ENCODE data around the gene MYLK4.
A peak's percentile ranks its signal among the peaks of the same experiment; 100 is the strongest.

The MYLK4 gene

GRCh38 chr6:2767657-2768524 is 17.2 kb upstream of the MYLK4 start:
- H3K4me3 ChIP-seq (ENCODE audit: low read depth, low read length): peak overlapping the region; percentile 93
- no peak for TF ChIP-seq CTCF (IDR thresholded peaks at IDR 0.05; ENCODE audit: low read depth, low read length)

DNA sequence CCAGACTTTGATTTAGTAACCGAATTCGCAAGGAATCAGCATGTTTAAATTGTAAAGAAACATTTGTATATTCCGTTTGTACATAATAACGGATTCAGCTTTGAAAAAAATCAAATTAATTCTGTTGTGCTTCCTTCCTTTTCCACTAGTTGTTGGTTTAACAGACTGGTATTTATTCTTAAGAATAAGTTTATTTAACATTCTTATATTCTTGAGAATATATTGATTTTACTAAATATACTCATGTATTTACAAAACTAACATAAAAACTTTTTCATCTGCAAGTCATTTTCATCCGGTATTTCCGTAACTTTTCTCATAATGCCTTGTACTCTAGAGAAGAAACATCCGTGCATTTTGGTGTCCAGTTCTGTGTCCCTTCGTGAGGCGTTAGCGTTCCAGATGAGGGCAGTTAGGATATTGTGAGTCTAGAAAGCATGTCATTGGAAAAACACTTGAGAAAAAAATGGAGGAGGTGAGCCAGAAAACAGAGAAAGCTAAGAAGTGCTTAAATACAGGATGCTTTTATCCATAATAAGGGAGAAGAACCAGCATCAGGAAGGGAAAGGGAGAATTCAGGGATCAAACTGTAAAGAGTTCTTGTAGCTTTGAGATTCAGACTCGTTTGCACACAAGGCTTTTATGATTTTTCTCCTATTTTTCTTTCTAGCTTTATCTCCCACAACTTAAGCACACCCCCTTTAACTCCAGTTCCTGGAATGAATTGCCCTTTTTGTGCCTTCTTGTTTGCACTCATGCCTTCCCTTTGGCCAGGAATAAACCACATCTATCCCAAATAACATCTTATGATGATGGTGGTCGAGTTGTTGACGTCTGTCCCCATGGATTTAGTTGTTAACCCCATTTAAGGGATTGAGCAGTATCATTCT is 16.3 kb upstream of the MYLK4 start:
- peak overlapping the region; percentile 93 for H3K4me3 ChIP-seq (ENCODE audit: low read depth, low read length)
- TF ChIP-seq CTCF (IDR thresholded peaks at IDR 0.05; ENCODE audit: low read depth, low read length): no peak

- TF ChIP-seq CTCF (IDR thresholded peaks at IDR 0.05; ENCODE audit: low read depth, low read length): no peak
- peak overlapping the region; percentile 93 for H3K4me3 ChIP-seq (ENCODE audit: low read depth, low read length)
These were observed 15.4 kb upstream of the MYLK4 start for GRCh38 chr6:2765896-2766766.

- TF ChIP-seq CTCF (IDR thresholded peaks at IDR 0.05; ENCODE audit: low read depth, low read length): 0 out of 2 replicates have a peak, but pooled peaks have one; percentile 14
These were observed 14.6 kb upstream of the MYLK4 start, which contains the start of gene WRNIP1 for GRCh38 chr6:2765166-2765895. Gene WRNIP1, plus strand, starts transcription at chr6:2765393. Its CDS starts 230 bp downstream, at chr6:2765623.

DNA sequence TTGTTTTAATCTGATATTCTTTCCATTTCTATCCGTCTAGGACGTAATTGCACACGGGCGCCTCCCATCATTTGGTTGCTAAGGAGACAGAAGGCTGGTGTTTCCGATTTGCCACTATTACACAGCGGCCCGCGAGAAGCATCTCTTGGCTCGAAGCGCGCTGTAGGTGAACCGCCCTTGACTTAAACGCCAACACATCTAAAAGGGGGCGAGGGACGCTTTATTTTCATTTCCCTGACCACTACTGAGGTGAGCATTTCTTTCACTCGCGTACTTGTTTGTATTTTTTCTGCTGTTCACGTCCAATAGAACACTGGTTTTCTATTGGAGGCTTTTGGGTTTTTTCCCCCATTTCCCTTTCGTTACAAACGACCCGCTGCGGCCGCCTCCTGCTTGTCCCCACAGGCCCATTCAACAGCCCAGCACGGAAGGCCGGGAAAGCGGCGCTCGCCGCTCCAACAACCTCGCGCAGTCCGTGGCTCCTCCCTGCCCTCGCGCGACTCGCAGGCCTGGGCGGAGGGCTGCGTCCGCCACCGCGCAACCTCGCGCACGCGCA is 14.0 kb upstream of the MYLK4 start:
- peak overlapping the region; percentile 68 for H3K4me3 ChIP-seq (ENCODE audit: low read depth, low read length)
- no peak for TF ChIP-seq CTCF (IDR thresholded peaks at IDR 0.05; ENCODE audit: low read depth, low read length)

More at GRCh38 chr6:2765166-2765895, 14.6 kb upstream of the MYLK4 start, which contains the start of gene WRNIP1:
- peak within 1 kb of the TSS; percentile 93 for H3K4me3 ChIP-seq (ENCODE audit: low read depth, low read length)

Measured in WI38 (cell line).